Kasumi-1 (cell line): ENCODE results near the gene SLC6A19.
A peak's percentile ranks its signal among the peaks of the same experiment; 100 is the strongest.

Experiments used
- DNase-seq, 2 experiments: peaks; one replicate each; lab custom pipeline; 2025; lab: John Stamatoyannopoulos, UW

Gene SLC6A19

GRCh38 chr5:1166370-1166769 is 35.0 kb upstream of the SLC6A19 start:
- DNase-seq, result no peak

- no peak for DNase-seq
Observed at GRCh38 chr5:1167361-1167727, 34.1 kb upstream of the SLC6A19 start.

GRCh38 chr5:1167728-1168709 is 33.4 kb upstream of the SLC6A19 start:
- peak; percentile 74 to 77 for DNase-seq

- no peak for DNase-seq
Observed at GRCh38 chr5:1168796-1169195, 32.6 kb upstream of the SLC6A19 start.

GRCh38 chr5:1169211-1170115 is 31.9 kb upstream of the SLC6A19 start:
- no peak for DNase-seq

GRCh38 chr5:1171340-1171941 is 30.0 kb upstream of the SLC6A19 start:
- DNase-seq, result no peak

GRCh38 chr5:1172007-1172581 is 29.3 kb upstream of the SLC6A19 start:
- DNase-seq, result no peak

- DNase-seq, result no peak
Observed at GRCh38 chr5:1172670-1173404, 28.6 kb upstream of the SLC6A19 start.

- no peak for DNase-seq
Observed at GRCh38 chr5:1173485-1174070, 27.8 kb upstream of the SLC6A19 start.

GRCh38 chr5:1174122-1174936 is 27.1 kb upstream of the SLC6A19 start:
- DNase-seq, result peak; percentile 36 to 40

GRCh38 chr5:1175015-1175414 is 26.4 kb upstream of the SLC6A19 start:
- DNase-seq, result no peak

GRCh38 chr5:1175801-1176472 is 25.5 kb upstream of the SLC6A19 start:
- no peak for DNase-seq

GRCh38 chr5:1176473-1177391 is 24.7 kb upstream of the SLC6A19 start:
- no peak for DNase-seq

- no peak for DNase-seq
Observed at GRCh38 chr5:1177826-1178528, 23.4 kb upstream of the SLC6A19 start.

- DNase-seq, result no peak
Observed at GRCh38 chr5:1178529-1179382, 22.6 kb upstream of the SLC6A19 start.

GRCh38 chr5:1179383-1179715 is 22.0 kb upstream of the SLC6A19 start:
- no peak for DNase-seq

GRCh38 chr5:1180096-1180495 is 21.3 kb upstream of the SLC6A19 start:
- no peak for DNase-seq
